HG03342 (cell line): ENCODE measurements around the gene MORN1.
"Not testable (repeated sequence)": the region's sequence is repeated elsewhere in the genome, so short reads cannot be mapped to it uniquely, and the experiment has no call there.

ENCODE experiments used
- ATAC-seq: cut with Tn5 transposase; IDR thresholded peaks from one replicate; pipeline ENCODE4 v1.9.1; 2021; ENCODE audit warnings: mild to moderate bottlenecking, moderate library complexity; ENCODE audit not compliant: unreplicated experiment

MORN1 gene

GRCh38 chr1:2391041-2391930 lies at the start of gene MORN1, which contains the start of gene RER1:
Gene MORN1, minus strand, starts transcription at chr1:2391554. Its CDS starts 21 bp downstream, at chr1:2391533.
Gene RER1, plus strand, starts transcription at chr1:2391841. Its CDS starts 3,950 bp downstream, at chr1:2395791.
- peak; percentile 86 for ATAC-seq

GRCh38 chr1:2440346-2440745 lies 49.0 kb upstream of the MORN1 start:
- not testable (repeated sequence) for ATAC-seq

- no peak for ATAC-seq
These were observed 48.0 kb upstream of the MORN1 start for GRCh38 chr1:2439369-2439768.

GRCh38 chr1:2438641-2439040 lies 47.3 kb upstream of the MORN1 start:
- ATAC-seq, result no peak

GRCh38 chr1:2438038-2438437 lies 46.7 kb upstream of the MORN1 start:
- ATAC-seq, result no peak

GRCh38 chr1:2437617-2438016 lies 46.3 kb upstream of the MORN1 start:
- ATAC-seq, result no peak

GRCh38 chr1:2436876-2437275 lies 45.5 kb upstream of the MORN1 start:
- no peak for ATAC-seq

- no peak for ATAC-seq
These were observed 44.5 kb upstream of the MORN1 start for GRCh38 chr1:2435746-2436355.

- ATAC-seq, result no peak
These were observed 43.7 kb upstream of the MORN1 start for GRCh38 chr1:2435091-2435490.

- ATAC-seq, result no peak
These were observed 42.7 kb upstream of the MORN1 start for GRCh38 chr1:2433936-2434655.

GRCh38 chr1:2433196-2433595 lies 41.8 kb upstream of the MORN1 start:
- ATAC-seq, result no peak

GRCh38 chr1:2432441-2432844 lies 41.1 kb upstream of the MORN1 start:
- no peak for ATAC-seq

GRCh38 chr1:2431518-2431917 lies 40.2 kb upstream of the MORN1 start:
- no peak for ATAC-seq

GRCh38 chr1:2431103-2431502 lies 39.7 kb upstream of the MORN1 start:
- ATAC-seq, result no peak

GRCh38 chr1:2430592-2430973 lies 39.2 kb upstream of the MORN1 start:
- ATAC-seq, result no peak

- ATAC-seq, result no peak
These were observed 38.6 kb upstream of the MORN1 start for GRCh38 chr1:2429780-2430591.

- no peak for ATAC-seq
These were observed 37.1 kb upstream of the MORN1 start for GRCh38 chr1:2428490-2428889.

GRCh38 chr1:2427976-2428375 lies 36.6 kb upstream of the MORN1 start:
- ATAC-seq, result no peak

- no peak for ATAC-seq
These were observed 35.7 kb upstream of the MORN1 start for GRCh38 chr1:2427051-2427450.

- ATAC-seq, result no peak
These were observed 35.2 kb upstream of the MORN1 start for GRCh38 chr1:2426540-2426939.

GRCh38 chr1:2425892-2426291 lies 34.5 kb upstream of the MORN1 start:
- ATAC-seq, result no peak
